ENCODE results near the gene TMEM259.
"Not testable (repeated sequence)": the region's sequence is repeated elsewhere in the genome, so short reads cannot be mapped to it uniquely, and the experiment has no call there.

TMEM259 gene

GRCh38 chr19:1035998-1036621 is 15.2 kb upstream of the TMEM259 start:
- DNase-seq (ENCODE audit: low read depth): no peak
- TF ChIP-seq CTCF (conservative IDR thresholded peaks at IDR 0.05; ENCODE audit: low read length): 0 out of 2 replicates have a peak, but pooled peaks have one; percentile 2
- H3K4me3 ChIP-seq (ENCODE audit: low read length): no peak overlapping the region

- no peak for TF ChIP-seq CTCF (conservative IDR thresholded peaks at IDR 0.05; ENCODE audit: low read length)
- H3K4me3 ChIP-seq (ENCODE audit: low read length): no peak overlapping the region
- DNase-seq (ENCODE audit: low read depth): no peak
Measured at GRCh38 chr19:1032264-1032867, 11.4 kb upstream of the TMEM259 start.

- DNase-seq (ENCODE audit: low read depth): peak; percentile 98
- H3K4me3 ChIP-seq (ENCODE audit: low read length): peak overlapping the region; percentile 97
- TF ChIP-seq CTCF (conservative IDR thresholded peaks at IDR 0.05; ENCODE audit: low read length): no peak
Measured at GRCh38 chr19:1028062-1028926, 7.4 kb upstream of the TMEM259 start.

- DNase-seq (ENCODE audit: low read depth): no peak
- peak overlapping the region; percentile 97 for H3K4me3 ChIP-seq (ENCODE audit: low read length)
- no peak for TF ChIP-seq CTCF (conservative IDR thresholded peaks at IDR 0.05; ENCODE audit: low read length)
Measured at GRCh38 chr19:1027650-1028061, 6.7 kb upstream of the TMEM259 start.

- no peak for TF ChIP-seq CTCF (conservative IDR thresholded peaks at IDR 0.05; ENCODE audit: low read length)
- DNase-seq (ENCODE audit: low read depth): no peak
- H3K4me3 ChIP-seq (ENCODE audit: low read length): peak overlapping the region; percentile 97
Measured at GRCh38 chr19:1026783-1027649, 6.1 kb upstream of the TMEM259 start.

- TF ChIP-seq CTCF (conservative IDR thresholded peaks at IDR 0.05; ENCODE audit: low read length): no peak
- H3K4me3 ChIP-seq (ENCODE audit: low read length): peak within 1 kb of the TSS; percentile 97
- peak; percentile 78 for DNase-seq (ENCODE audit: low read depth)
Measured at GRCh38 chr19:1025960-1026782, 5.2 kb upstream of the TMEM259 start, which contains the start of gene CNN2. CNN2 (plus strand) TSS chr19:1026608; CDS start chr19:1026662, 54 bp downstream.

GRCh38 chr19:1025080-1025479 is 4.2 kb upstream of the TMEM259 start:
- not testable (repeated sequence) for DNase-seq (ENCODE audit: low read depth); H3K4me3 ChIP-seq (ENCODE audit: low read length)

- H3K4me3 ChIP-seq (ENCODE audit: low read length); DNase-seq (ENCODE audit: low read depth): not testable (repeated sequence)
Measured at GRCh38 chr19:1023883-1024188, 2.9 kb upstream of the TMEM259 start.

Measured in AG10803 (cell line).